Spleen (tissue), 11 donors: ENCODE results near the gene RPS15. TPM values are rescaled to one million over a fixed set of nuclear protein-coding genes. Genes with fewer than 3 reads are reported as not detected.

Experiments
- DNase-seq: peaks from one replicate; pipeline ENCODE4 v3.0.0-alpha.2; 2020
- H3K27ac ChIP-seq, 8 donors: fragments of 200-600 bp; sonication (generic) in 7 of 8; 1 replicate in 4 of 8; 2 replicates in 4 of 8; pipeline versions ENCODE4 v1.5.0 to v1.8.0; 2016 to 2021; ENCODE audit warnings: inconsistent platforms in 4 of 8, mild to moderate bottlenecking in 4 of 8, moderate library complexity in 1 of 8
- H3K27me3 ChIP-seq, 7 donors: fragments of 200-600 bp; sonication (generic) in 6 of 7; replicated peaks in 1 of 7; 1 replicate in 4 of 7; 2 replicates in 3 of 7; pipeline versions ENCODE4 v1.5.0 to v1.8.0; 2016 to 2021; ENCODE audit warnings: inconsistent platforms in 3 of 7, mild to moderate bottlenecking in 1 of 7
- H3K36me3 ChIP-seq, 6 donors: fragments of 200-600 bp; sonication (generic) in 5 of 6; 1 replicate in 4 of 6; 2 replicates in 2 of 6; pipeline versions ENCODE4 v1.5.0 to v1.8.0; 2016 to 2021; ENCODE audit warnings: inconsistent platforms in 2 of 6
- H3K4me1 ChIP-seq, 6 donors: fragments of 200-600 bp; sonication (generic) in 5 of 6; 1 replicate in 3 of 6; 2 replicates in 3 of 6; pipeline versions ENCODE4 v1.5.0 to v1.8.0; 2016 to 2021; ENCODE audit warnings: inconsistent platforms in 3 of 6
- H3K4me3 ChIP-seq, 8 donors: fragments of 200-600 bp; sonication (generic) in 7 of 8; 1 replicate in 4 of 8; 2 replicates in 4 of 8; pipeline versions ENCODE4 v1.5.0 to v1.8.0; 2016 to 2021; ENCODE audit warnings: inconsistent platforms in 4 of 8, mild to moderate bottlenecking in 4 of 8, moderate library complexity in 2 of 8
- H3K9me3 ChIP-seq, 8 donors: fragments of 200-600 bp; sonication (generic) in 7 of 8; 1 replicate in 4 of 8; 2 replicates in 4 of 8; pipeline versions ENCODE4 v1.5.0 to v1.8.0; 2016 to 2021; ENCODE audit warnings: inconsistent platforms in 4 of 8
- POLR2A ChIP-seq, 3 donors: fragments of 450-650 bp; IDR thresholded peaks; one replicate each; pipeline ENCODE4 v1.5.1; 2017; ENCODE audit warnings: antibody characterized with exemption in 3 of 3, mild to moderate bottlenecking in 1 of 3
- POLR2AphosphoS5 ChIP-seq, 3 donors: sonication (generic); formaldehyde crosslinking; IDR thresholded peaks; one replicate each; pipeline ENCODE4 v1.5.1; 2017; ENCODE audit warnings: antibody characterized with exemption in 3 of 3
- WGBS, 5 donors: extraction: QIAGEN DNeasy Blood & Tissue Kit in 3 of 5; methylation state at CpG; one replicate each; pipeline versions ENCODE4 v1.1.5 to v1.1.7; 2013 to 2018; 5-methylcytosine and 5-hydroxymethylcytosine counted together
- intact Hi-C: fragments of 100-400 bp; cut with DNase I; formaldehyde crosslinking; loops from one replicate; pipeline ENCODE4 v1.15.0; 2023; ENCODE audit warnings: low total_unique reads
- polyA plus RNA-seq, 3 donors: library from polyadenylated mRNA; stranded (reverse); fragments of 200-250 nt; gene quantifications; one replicate each; pipeline ENCODE4 v1.2.1, GENCODE V29; 2013
- total RNA-seq, 7 donors: library from RNA; depleted of rRNA in 3 of 7; stranded (reverse); fragments of >200 nt in 3 of 7; fragmentation: NEBNext Ultra II Directional in 4 of 7; extraction: Animal tissue kit (Norgen Biotek cat#: 25700) in 4 of 7; gene quantifications; one replicate each; pipeline versions ENCODE4 v1.1.0 to v1.2.1, GENCODE V29; 2016 to 2021
- TF ChIP-seq, protein P1 (sequence below), 11 experiments: fragments of 200-600 bp in 7 of 11; fragments of 450-650 bp in 4 of 11; sonication (generic) in 4 of 11; IDR thresholded peaks in 8 of 11; conservative IDR thresholded peaks in 3 of 11; 1 replicate in 7 of 11; 2 replicates in 4 of 11; pipeline versions ENCODE4 v1.4.0 to v1.8.0; 2016 to 2021; ENCODE audit warnings: antibody characterized with exemption in 11 of 11, inconsistent platforms in 4 of 11, mild to moderate bottlenecking in 1 of 11
- donor health status: healthy with polysubstance abuse.
- donor health status: DM: no; HTN: no; CAD: no; lungs with moderate emphysema.
- donor health status: DM: no; HTN: no; CAD: no.
- donor health status: Bipolar disorder and iron deficiency.
- donor health status: healthy.
- donor health status: DM: no; HTN: no; CAD: no.
- donor health status: DM: yes; HTN: yes; CAD: no.

RPS15 gene
- total and polyA plus RNA-seq, 10 donors: 932 to 5,849 (median 4,147) TPM

DNA sequence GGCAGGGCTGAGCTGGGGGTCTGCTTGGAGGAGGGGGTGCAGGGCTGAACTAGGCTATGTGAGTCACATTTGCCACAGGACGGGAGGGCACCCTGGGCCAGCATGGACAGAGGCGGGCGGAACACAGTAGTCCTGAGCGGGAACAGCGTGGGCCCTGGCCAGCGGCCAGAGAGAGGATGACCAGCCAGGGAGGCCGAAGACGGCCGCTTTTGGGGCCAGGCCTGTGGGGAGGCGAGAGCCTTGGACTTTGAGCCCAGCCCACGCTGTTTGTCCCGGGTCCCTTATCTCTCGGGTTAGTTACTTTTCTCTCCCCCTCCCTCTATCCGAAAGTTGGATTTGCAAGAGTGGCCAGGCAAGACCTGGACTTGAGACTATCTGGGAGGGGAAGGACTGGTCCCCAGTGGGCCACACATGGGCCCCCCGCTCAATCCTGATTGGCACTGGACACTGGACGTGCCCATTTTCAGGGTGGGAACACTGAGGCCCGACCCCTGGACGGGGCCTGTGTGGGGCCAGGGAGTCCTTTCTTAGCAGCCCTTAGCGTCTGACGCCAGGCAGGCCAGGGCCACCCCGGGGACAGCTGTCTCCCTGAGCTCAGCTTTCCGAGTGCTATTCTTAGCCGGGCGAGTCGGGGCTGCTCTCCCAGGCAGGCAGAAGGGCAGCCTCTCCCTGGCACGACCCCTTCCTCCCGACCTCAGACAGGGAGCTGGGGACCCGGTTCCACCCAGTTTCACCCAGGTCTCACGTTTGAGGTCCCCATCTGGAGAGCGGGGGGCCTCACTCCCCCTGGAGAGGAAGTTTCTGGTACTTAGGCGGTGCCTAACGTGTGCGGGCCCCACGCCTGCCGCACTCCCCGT is 37.7 kb upstream of the RPS15 start:
- intact Hi-C loops: loop anchor here (10.0 kb wide), 1 partner anchor 126 kb away; the partner anchor contains the start of gene FAM174C
- peak overlapping the region in 2 of 8 donors; percentile 14 to 38 for H3K27ac ChIP-seq
- no peak for DNase-seq
- no peaks in the 10 kb centered on the region for H3K9me3 ChIP-seq
- 35 to 42% (median 36%) methylated on average over 34 to 36 of the region's 36 CpGs for WGBS, 5 donors
- peaks cover 0 to 8% (median 0%) of the 10 kb centered on the region in 6 donors for H3K36me3 ChIP-seq
- H3K4me3 ChIP-seq: peak overlapping the region; percentile 49 to 95 (median 68)
- TF ChIP-seq POLR2AphosphoS5 (IDR thresholded peaks at IDR 0.05) (no peak), POLR2A (IDR thresholded peaks at IDR 0.05) (no peak)
- TF ChIP-seq, protein P1, sequence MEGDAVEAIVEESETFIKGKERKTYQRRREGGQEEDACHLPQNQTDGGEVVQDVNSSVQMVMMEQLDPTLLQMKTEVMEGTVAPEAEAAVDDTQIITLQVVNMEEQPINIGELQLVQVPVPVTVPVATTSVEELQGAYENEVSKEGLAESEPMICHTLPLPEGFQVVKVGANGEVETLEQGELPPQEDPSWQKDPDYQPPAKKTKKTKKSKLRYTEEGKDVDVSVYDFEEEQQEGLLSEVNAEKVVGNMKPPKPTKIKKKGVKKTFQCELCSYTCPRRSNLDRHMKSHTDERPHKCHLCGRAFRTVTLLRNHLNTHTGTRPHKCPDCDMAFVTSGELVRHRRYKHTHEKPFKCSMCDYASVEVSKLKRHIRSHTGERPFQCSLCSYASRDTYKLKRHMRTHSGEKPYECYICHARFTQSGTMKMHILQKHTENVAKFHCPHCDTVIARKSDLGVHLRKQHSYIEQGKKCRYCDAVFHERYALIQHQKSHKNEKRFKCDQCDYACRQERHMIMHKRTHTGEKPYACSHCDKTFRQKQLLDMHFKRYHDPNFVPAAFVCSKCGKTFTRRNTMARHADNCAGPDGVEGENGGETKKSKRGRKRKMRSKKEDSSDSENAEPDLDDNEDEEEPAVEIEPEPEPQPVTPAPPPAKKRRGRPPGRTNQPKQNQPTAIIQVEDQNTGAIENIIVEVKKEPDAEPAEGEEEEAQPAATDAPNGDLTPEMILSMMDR (IDR thresholded peaks at IDR 0.05 in 8 of 11, conservative IDR thresholded peaks at IDR 0.05 in 3 of 11): no peak
- peaks cover 14 to 68% (median 41%) of the 10 kb centered on the region in 6 donors for H3K4me1 ChIP-seq
- H3K27me3 ChIP-seq: peaks cover 0 to 40% (median 7%) of the 10 kb centered on the region in 7 donors

DNA sequence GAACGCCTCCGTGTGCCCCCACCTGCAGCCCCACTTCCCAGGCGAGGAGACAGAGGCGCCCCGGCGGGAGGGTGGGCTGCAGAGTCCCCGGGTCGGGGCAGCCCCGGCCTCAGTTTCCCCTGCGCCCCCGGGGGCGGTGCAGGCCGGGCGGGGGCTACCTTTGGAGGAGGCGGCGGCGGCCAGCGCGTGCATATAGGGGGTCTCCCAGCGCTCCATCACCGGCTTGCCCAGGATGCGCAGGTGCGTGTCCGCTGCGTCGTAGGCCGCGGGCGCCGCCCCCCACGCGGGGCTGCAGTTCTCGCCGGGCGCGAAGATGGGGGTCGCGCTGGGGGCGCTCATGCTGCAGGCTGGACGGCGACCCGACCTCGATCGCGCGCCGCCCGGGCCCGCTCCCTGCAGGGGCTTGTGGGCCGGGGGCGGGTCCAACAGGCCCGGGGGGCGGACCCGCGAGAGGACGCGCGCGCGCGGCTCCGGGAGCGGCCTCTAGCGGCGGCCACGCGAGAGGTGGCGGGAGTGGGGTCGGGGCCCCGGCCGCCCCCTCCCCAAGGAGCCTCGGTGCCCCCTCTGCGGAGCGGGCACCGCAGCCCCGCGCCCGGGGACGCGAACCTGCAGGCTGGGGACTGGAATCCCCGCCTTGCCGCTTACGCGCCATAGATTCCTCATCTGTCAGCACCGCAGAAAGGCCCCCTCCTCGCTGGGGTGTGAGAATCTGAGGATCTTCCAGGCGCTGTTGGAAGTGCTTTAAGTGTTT is 36.9 kb upstream of the RPS15 start, which contains the start of gene GAMT:
Gene GAMT (minus strand): TSS at position 405 of the 751 bp plus-strand sequence. CDS start 66 bp downstream, at position 339.
- Histone ChIP-seq H3K27ac (peak within 1 kb of the TSS in 3 of 8 donors; percentile 14 to 46 (median 38)), H3K9me3 (no peaks in the 10 kb centered on the region), H3K27me3 (peaks cover 0 to 40% (median 7%) of the 10 kb centered on the region in 7 donors), H3K4me1 (peaks cover 14 to 64% (median 43%) of the 10 kb centered on the region in 6 donors), H3K36me3 (peaks cover 0 to 5% (median 0%) of the 10 kb centered on the region in 6 donors), H3K4me3 (peak within 1 kb of the TSS; percentile 49 to 95 (median 68))
- intact Hi-C loops: loop anchor here (10.0 kb wide), 1 partner anchor 127 kb away; the partner anchor contains the start of gene FAM174C
- DNase-seq: peak; percentile 87
- 0 to 1% (median 1%) methylated on average over 8 to 87 of the region's 87 CpGs for WGBS, 5 donors
- peak; percentile 62 to 74 (median 66) for TF ChIP-seq POLR2AphosphoS5 (IDR thresholded peaks at IDR 0.05)
- TF ChIP-seq, protein P1 (IDR thresholded peaks at IDR 0.05 in 8 of 11, conservative IDR thresholded peaks at IDR 0.05 in 3 of 11): peak in 8 of 11 experiments; percentile 9 to 76 (median 63)
- TF ChIP-seq POLR2A (IDR thresholded peaks at IDR 0.05): no peak

DNA sequence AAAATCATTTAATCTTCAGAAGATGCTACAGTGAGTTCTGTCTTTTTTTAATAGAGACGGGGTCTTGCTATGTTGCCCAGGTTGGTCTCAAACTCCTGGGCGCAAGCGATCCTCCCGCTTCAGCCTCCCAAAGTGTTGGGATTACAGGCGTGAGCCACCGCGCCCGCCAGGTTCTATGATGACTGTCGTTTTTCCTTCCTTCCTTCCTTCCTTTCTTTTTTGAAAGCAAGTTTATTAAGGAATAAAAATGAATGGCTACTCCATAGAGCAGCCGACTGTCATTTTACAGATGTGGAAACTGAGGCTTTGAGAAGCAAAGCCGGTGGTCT is 36.3 kb upstream of the RPS15 start:
- intact Hi-C loops: loop anchor here (10.0 kb wide), 1 partner anchor 127 kb away; the partner anchor contains the start of gene FAM174C
- WGBS, 5 donors: 35 to 49% (median 38%) methylated on average over 11 of the region's 11 CpGs
- peaks cover 14 to 64% (median 45%) of the 10 kb centered on the region in 6 donors for H3K4me1 ChIP-seq
- TF ChIP-seq POLR2AphosphoS5 (IDR thresholded peaks at IDR 0.05): no peak
- TF ChIP-seq, protein P1 (IDR thresholded peaks at IDR 0.05 in 8 of 11, conservative IDR thresholded peaks at IDR 0.05 in 3 of 11): peak in 1 of 11 experiments; percentile 27
- H3K9me3 ChIP-seq: no peaks in the 10 kb centered on the region
- H3K27me3 ChIP-seq: peaks cover 0 to 40% (median 7%) of the 10 kb centered on the region in 7 donors
- peak overlapping the region; percentile 49 to 95 (median 68) for H3K4me3 ChIP-seq
- H3K27ac ChIP-seq: peak overlapping the region in 1 of 8 donors; percentile 46
- peaks cover 0 to 5% (median 0%) of the 10 kb centered on the region in 6 donors for H3K36me3 ChIP-seq
- DNase-seq: no peak
